Neural crest cell (in vitro differentiated cells): ENCODE results near the gene CARD10. TPM values are rescaled to one million over a fixed set of nuclear protein-coding genes. Genes with fewer than 3 reads are reported as not detected.
"Not testable (repeated sequence)": the region's sequence is repeated elsewhere in the genome, so short reads cannot be mapped to it uniquely, and the experiment has no call there.

ENCODE experiments used
- DNase-seq: peaks from one replicate; pipeline ENCODE4 v3.0.0; 2021; ENCODE audit warnings: low read depth, mixed read lengths, low spot score
- H3K27ac Mint-ChIP-seq: one replicate; pipeline ENCODE4 v1.8.0; 2021; ENCODE audit warnings: mild to moderate bottlenecking, mixed read lengths; ENCODE audit not compliant: unreplicated experiment
- H3K27me3 Mint-ChIP-seq: 2 replicates; pipeline ENCODE4 v1.8.0; 2021; ENCODE audit warnings: low read depth, mild to moderate bottlenecking, mixed read lengths
- H3K36me3 Mint-ChIP-seq: 2 replicates; pipeline ENCODE4 v1.8.0; 2021; ENCODE audit warnings: low read depth, mild to moderate bottlenecking, mixed read lengths
- H3K4me1 Mint-ChIP-seq: 2 replicates; pipeline ENCODE4 v1.8.0; 2021; ENCODE audit warnings: mixed read lengths
- H3K4me3 Mint-ChIP-seq: one replicate; pipeline ENCODE4 v1.8.0; 2021; ENCODE audit warnings: mild to moderate bottlenecking, mixed read lengths
- H3K9me3 Mint-ChIP-seq: 2 replicates; pipeline ENCODE4 v1.8.0; 2021; ENCODE audit warnings: mixed read lengths
- CTCF ChIP-seq: fragments of 200-600 bp; sonication (generic); conservative IDR thresholded peaks from 2 replicates; pipeline ENCODE4 v1.5.0; 2021; ENCODE audit warnings: antibody characterized with exemption, mild to moderate bottlenecking
- total RNA-seq: library from RNA; stranded (reverse); gene quantifications from 2 replicates; pipeline ENCODE4 v1.2.1, GENCODE V29; 2021

Gene CARD10
- total RNA-seq, 1 donor from 2014 or later, result 7.3 TPM

- TF ChIP-seq CTCF, result no peak
- DNase-seq, result no peak
- H3K9me3 Mint-ChIP-seq, result no peaks in the 10 kb centered on the region
- no peak overlapping the region for H3K4me3 Mint-ChIP-seq
- H3K4me1 Mint-ChIP-seq, result peaks cover 8% of the 10 kb centered on the region
- no peak overlapping the region for H3K27ac Mint-ChIP-seq
- no peaks in the 10 kb centered on the region for H3K36me3 Mint-ChIP-seq
- peaks cover 4% of the 10 kb centered on the region for H3K27me3 Mint-ChIP-seq
Measured at GRCh38 chr22:37534445-37534844, 15.2 kb upstream of the CARD10 start.

GRCh38 chr22:37533995-37534394, 14.8 kb upstream of the CARD10 start:
- Mint-ChIP-seq H3K9me3 (no peaks in the 10 kb centered on the region), H3K27ac (no peak overlapping the region), H3K4me3 (no peak overlapping the region), H3K36me3 (no peaks in the 10 kb centered on the region), H3K4me1 (peaks cover 5% of the 10 kb centered on the region), H3K27me3 (peaks cover 3% of the 10 kb centered on the region)
- no peak for TF ChIP-seq CTCF
- no peak for DNase-seq

- TF ChIP-seq CTCF, result no peak
- H3K27ac Mint-ChIP-seq, result no peak overlapping the region
- no peak overlapping the region for H3K4me3 Mint-ChIP-seq
- H3K36me3 Mint-ChIP-seq, result no peaks in the 10 kb centered on the region
- peaks cover 4% of the 10 kb centered on the region for H3K4me1 Mint-ChIP-seq
- H3K9me3 Mint-ChIP-seq, result no peaks in the 10 kb centered on the region
- no peaks in the 10 kb centered on the region for H3K27me3 Mint-ChIP-seq
- DNase-seq, result no peak
Measured at GRCh38 chr22:37529652-37530345, 10.6 kb upstream of the CARD10 start.

GRCh38 chr22:37527952-37528351, 8.7 kb upstream of the CARD10 start:
- not testable (repeated sequence) for H3K27me3 Mint-ChIP-seq, H3K36me3 Mint-ChIP-seq, H3K9me3 Mint-ChIP-seq, DNase-seq, H3K4me3 Mint-ChIP-seq, H3K27ac Mint-ChIP-seq, H3K4me1 Mint-ChIP-seq

GRCh38 chr22:37527081-37527752, 8.0 kb upstream of the CARD10 start:
- H3K4me1 Mint-ChIP-seq, result peaks cover 11% of the 10 kb centered on the region
- not testable (repeated sequence) for H3K9me3 Mint-ChIP-seq, H3K27ac Mint-ChIP-seq, H3K27me3 Mint-ChIP-seq, H3K36me3 Mint-ChIP-seq, DNase-seq, H3K4me3 Mint-ChIP-seq

- no peaks in the 10 kb centered on the region for H3K36me3 Mint-ChIP-seq
- H3K4me3 Mint-ChIP-seq, result no peak overlapping the region
- peaks cover 13% of the 10 kb centered on the region for H3K4me1 Mint-ChIP-seq
- peaks cover 7% of the 10 kb centered on the region for H3K27me3 Mint-ChIP-seq
- H3K27ac Mint-ChIP-seq, result no peak overlapping the region
- no peak for TF ChIP-seq CTCF
- no peak for DNase-seq
- no peaks in the 10 kb centered on the region for H3K9me3 Mint-ChIP-seq
Measured at GRCh38 chr22:37526376-37526775, 7.2 kb upstream of the CARD10 start.
